Activated CD8-positive, alpha-beta T cell treated with anti-CD3 and anti-CD28 coated beads for 36 hours (primary cell): Measurements from ENCODE around the gene MED22. TPM values are rescaled to one million over a fixed set of nuclear protein-coding genes. Genes with fewer than 3 reads are reported as not detected.
"Not testable (repeated sequence)": the region's sequence is repeated elsewhere in the genome, so short reads cannot be mapped to it uniquely, and the experiment has no call there.

Source experiments
- ATAC-seq: fragments of 200-7000 bp; cut with Tn5 transposase; one replicate; pipeline ENCODE4 v1.10.0; 2021; ENCODE audit warnings: mild to moderate bottlenecking, moderate library complexity
- CTCF ChIA-PET: fragments of 350-600 bp; sonication (Branson Sonifier 250); formaldehyde crosslinking; loops from one replicate; lab custom pipeline; 2021; ENCODE audit warnings: antibody characterized with exemption; lab: Charles Lee
- POLR2A ChIA-PET: fragments of 350-600 bp; sonication (Branson Sonifier 250); formaldehyde crosslinking; loops from one replicate; lab custom pipeline; 2021; ENCODE audit warnings: antibody characterized with exemption; lab: Charles Lee
- DNase-seq: peaks from one replicate; pipeline ENCODE4 v3.0.0-alpha.2; 2020
- H3K27ac Mint-ChIP-seq: one replicate; pipeline ENCODE4 v1.8.0; 2021; ENCODE audit warnings: mild to moderate bottlenecking, mixed read lengths
- H3K27me3 Mint-ChIP-seq: one replicate; pipeline ENCODE4 v1.8.0; 2021; ENCODE audit warnings: mixed read lengths
- H3K36me3 Mint-ChIP-seq: one replicate; pipeline ENCODE4 v1.8.0; 2021; ENCODE audit warnings: low read depth, mixed read lengths
- H3K4me1 Mint-ChIP-seq: one replicate; pipeline ENCODE4 v1.8.0; 2021; ENCODE audit warnings: low read depth, mixed read lengths
- H3K4me3 Mint-ChIP-seq: one replicate; pipeline ENCODE4 v1.8.0; 2021; ENCODE audit warnings: mild to moderate bottlenecking, moderate library complexity, mixed read lengths
- H3K9me3 Mint-ChIP-seq: one replicate; pipeline ENCODE4 v1.8.0; 2021; ENCODE audit warnings: mixed read lengths
- CTCF ChIP-seq: fragments of 200-600 bp; IDR thresholded peaks from one replicate; pipeline ENCODE4 v1.8.0; 2022; ENCODE audit warnings: antibody characterized with exemption, mild to moderate bottlenecking
- intact Hi-C: fragments of 100-400 bp; cut with micrococcal nuclease; formaldehyde crosslinking; loops from one replicate; pipeline ENCODE4 v1.10.0; 2022
- total RNA-seq, 2 experiments: library from RNA; stranded (reverse); gene quantifications; one replicate each; pipeline ENCODE4 v1.2.3, GENCODE V29; 2021

MED22 gene
- total RNA-seq, 2 experiments from 2014 or later = 23.4 to 29.0 TPM

- ATAC-seq (no peak), DNase-seq (no peak)
- intact Hi-C loops = no loop called here
- POLR2A ChIA-PET = no interaction called here
- Mint-ChIP-seq H3K4me3 (no peak overlapping the region), H3K9me3 (no peaks in the 10 kb centered on the region), H3K4me1 (no peaks in the 10 kb centered on the region), H3K36me3 (no peaks in the 10 kb centered on the region), H3K27ac (no peak overlapping the region), H3K27me3 (peaks cover 8% of the 10 kb centered on the region)
- CTCF ChIA-PET = no interaction called here
- TF ChIP-seq CTCF = no peak
These were observed 43.2 kb downstream of the MED22 start for GRCh38 chr9:133304477-133305377.

DNA sequence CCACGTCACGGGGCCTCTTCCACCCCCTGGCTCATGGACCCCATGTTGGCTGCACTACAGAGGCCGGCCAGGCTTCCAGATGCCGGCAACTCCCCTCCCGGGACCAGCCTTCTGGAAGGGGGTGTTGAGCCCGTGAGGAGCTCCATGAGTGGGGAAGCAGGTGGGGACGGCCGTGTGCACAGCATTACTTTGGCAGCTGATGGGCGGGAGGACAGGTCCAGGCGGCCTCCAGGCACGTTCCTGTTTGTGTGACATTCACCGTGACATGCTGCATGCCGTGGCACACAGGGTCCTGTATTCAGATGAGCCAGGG lies 43.8 kb downstream of the MED22 start:
- ChIA-PET POLR2A (no interaction called here), CTCF (no interaction called here)
- Mint-ChIP-seq H3K27ac (no peak overlapping the region), H3K36me3 (no peaks in the 10 kb centered on the region), H3K9me3 (no peaks in the 10 kb centered on the region), H3K4me3 (no peak overlapping the region), H3K27me3 (peaks cover 2% of the 10 kb centered on the region), H3K4me1 (no peaks in the 10 kb centered on the region)
- no peak for TF ChIP-seq CTCF
- intact Hi-C loops = no loop called here
- no peak for ATAC-seq
- DNase-seq = no peak

GRCh38 chr9:133303266-133304157 lies 44.4 kb downstream of the MED22 start:
- H3K27me3 Mint-ChIP-seq = no peaks in the 10 kb centered on the region
- intact Hi-C loops = no loop called here
- DNase-seq = no peak
- H3K36me3 Mint-ChIP-seq = no peaks in the 10 kb centered on the region
- H3K4me1 Mint-ChIP-seq = no peaks in the 10 kb centered on the region
- no peak for TF ChIP-seq CTCF
- H3K4me3 Mint-ChIP-seq = no peak overlapping the region
- H3K9me3 Mint-ChIP-seq = no peaks in the 10 kb centered on the region
- H3K27ac Mint-ChIP-seq = no peak overlapping the region
- ChIA-PET CTCF (no interaction called here), POLR2A (no interaction called here)
- ATAC-seq = no peak

- H3K27me3 Mint-ChIP-seq = no peaks in the 10 kb centered on the region
- no peak overlapping the region for H3K27ac Mint-ChIP-seq
- intact Hi-C loops = no loop called here
- no peaks in the 10 kb centered on the region for H3K4me1 Mint-ChIP-seq
- H3K9me3 Mint-ChIP-seq = no peaks in the 10 kb centered on the region
- no peak for ATAC-seq
- TF ChIP-seq CTCF = no peak
- H3K36me3 Mint-ChIP-seq = no peaks in the 10 kb centered on the region
- H3K4me3 Mint-ChIP-seq = no peak overlapping the region
- DNase-seq = no peak
- CTCF ChIA-PET = no interaction called here
- POLR2A ChIA-PET = no interaction called here
These were observed 46.4 kb downstream of the MED22 start for GRCh38 chr9:133301253-133302230.

GRCh38 chr9:133299996-133300395 lies 47.9 kb downstream of the MED22 start:
- H3K36me3 Mint-ChIP-seq, ATAC-seq, H3K9me3 Mint-ChIP-seq, H3K4me3 Mint-ChIP-seq, CTCF ChIA-PET, H3K4me1 Mint-ChIP-seq, H3K27ac Mint-ChIP-seq, intact Hi-C loops, DNase-seq, H3K27me3 Mint-ChIP-seq: not testable (repeated sequence)
- POLR2A ChIA-PET = interaction anchor here (0.6 kb wide), 1 partner anchor 93 kb away, joined by 3 read pairs; no protein-coding TSS in a partner anchor
